Measurements from ENCODE around the gene CINP. TPM values are rescaled to one million over a fixed set of nuclear protein-coding genes. Genes with fewer than 3 reads are reported as not detected.
"Not testable (repeated sequence)": the region's sequence is repeated elsewhere in the genome, so short reads cannot be mapped to it uniquely, and the experiment has no call there.

CINP gene
- total RNA-seq, 1 donor from 2014 or later: 34.2 TPM

GRCh38 chr14:102338724-102339123 lies 24.0 kb downstream of the CINP start:
- Mint-ChIP-seq H3K36me3 (peaks cover 20% of the 10 kb centered on the region), H3K27ac (no peak overlapping the region), H3K27me3 (no peaks in the 10 kb centered on the region), H3K9me3 (no peaks in the 10 kb centered on the region), H3K4me3 (no peak overlapping the region), H3K4me1 (ENCODE audit: unreplicated experiment) (no peaks in the 10 kb centered on the region)
- DNase-seq (ENCODE audit: extremely low spot score, unreplicated experiment): no peak
- TF ChIP-seq CTCF (conservative IDR thresholded peaks at IDR 0.05): no peak

- DNase-seq (ENCODE audit: extremely low spot score, unreplicated experiment): no peak
- Mint-ChIP-seq H3K9me3 (no peaks in the 10 kb centered on the region), H3K27me3 (no peaks in the 10 kb centered on the region), H3K4me3 (no peak overlapping the region), H3K4me1 (ENCODE audit: unreplicated experiment) (no peaks in the 10 kb centered on the region), H3K36me3 (peaks cover 14% of the 10 kb centered on the region), H3K27ac (peak overlapping the region; percentile 92)
- no peak for TF ChIP-seq CTCF (conservative IDR thresholded peaks at IDR 0.05)
These were observed 27.5 kb downstream of the CINP start for GRCh38 chr14:102335163-102335562.

- Mint-ChIP-seq H3K4me3 (no peak overlapping the region), H3K4me1 (ENCODE audit: unreplicated experiment) (no peaks in the 10 kb centered on the region), H3K9me3 (no peaks in the 10 kb centered on the region), H3K36me3 (peaks cover 14% of the 10 kb centered on the region), H3K27me3 (no peaks in the 10 kb centered on the region), H3K27ac (no peak overlapping the region)
- no peak for TF ChIP-seq CTCF (conservative IDR thresholded peaks at IDR 0.05)
- DNase-seq (ENCODE audit: extremely low spot score, unreplicated experiment): no peak
These were observed 28.6 kb downstream of the CINP start for GRCh38 chr14:102333795-102334705.

- H3K9me3 Mint-ChIP-seq: no peaks in the 10 kb centered on the region
- H3K4me1 Mint-ChIP-seq (ENCODE audit: unreplicated experiment): no peaks in the 10 kb centered on the region
- no peak for DNase-seq (ENCODE audit: extremely low spot score, unreplicated experiment)
- H3K27ac Mint-ChIP-seq: no peak overlapping the region
- no peaks in the 10 kb centered on the region for H3K27me3 Mint-ChIP-seq
- TF ChIP-seq CTCF (conservative IDR thresholded peaks at IDR 0.05): no peak
- H3K4me3 Mint-ChIP-seq: no peak overlapping the region
- peaks cover 10% of the 10 kb centered on the region for H3K36me3 Mint-ChIP-seq
These were observed 29.3 kb downstream of the CINP start for GRCh38 chr14:102333390-102333789.

GRCh38 chr14:102330806-102331205 lies 31.9 kb downstream of the CINP start:
- Mint-ChIP-seq H3K36me3 (peaks cover 8% of the 10 kb centered on the region), H3K27ac (no peak overlapping the region), H3K4me3 (no peak overlapping the region), H3K4me1 (ENCODE audit: unreplicated experiment) (no peaks in the 10 kb centered on the region), H3K27me3 (no peaks in the 10 kb centered on the region), H3K9me3 (no peaks in the 10 kb centered on the region)
- DNase-seq (ENCODE audit: extremely low spot score, unreplicated experiment): no peak
- no peak for TF ChIP-seq CTCF (conservative IDR thresholded peaks at IDR 0.05)

GRCh38 chr14:102329381-102329780 lies 33.3 kb downstream of the CINP start:
- not testable (repeated sequence) for H3K4me3 Mint-ChIP-seq; H3K27ac Mint-ChIP-seq; H3K27me3 Mint-ChIP-seq; H3K9me3 Mint-ChIP-seq; H3K36me3 Mint-ChIP-seq; DNase-seq (ENCODE audit: extremely low spot score, unreplicated experiment); H3K4me1 Mint-ChIP-seq (ENCODE audit: unreplicated experiment)

Data from type B pancreatic cell (in vitro differentiated cells).